Neural progenitor cell (in vitro differentiated cells): ENCODE measurements around the gene PNKP. TPM values are rescaled to one million over a fixed set of nuclear protein-coding genes. Genes with fewer than 3 reads are reported as not detected.

Source experiments
- DNase-seq: peaks from one replicate; pipeline ENCODE4 v3.0.0-alpha.2; 2016; ENCODE audit warnings: low spot score
- H2AFZ ChIP-seq: fragments of 200-600 bp; sonication (generic); replicated peaks from 2 replicates; pipeline ENCODE4 v1.6.1; 2016; ENCODE audit warnings: antibody characterized with exemption
- H3F3A ChIP-seq: fragments of 200-600 bp; sonication (generic); 2 replicates; pipeline ENCODE4 v1.6.1; 2016; ENCODE audit warnings: antibody characterized with exemption, low read depth
- H3K27ac ChIP-seq: fragments of 200-600 bp; sonication (generic); 2 replicates; pipeline ENCODE4 v1.5.1; 2016; ENCODE audit warnings: mild to moderate bottlenecking
- H3K27me3 ChIP-seq: fragments of 200-600 bp; sonication (generic); 2 replicates; pipeline ENCODE4 v1.6.1; 2016; ENCODE audit warnings: mild to moderate bottlenecking, moderate library complexity
- H3K36me3 ChIP-seq: fragments of 200-600 bp; sonication (generic); 2 replicates; pipeline ENCODE4 v1.5.1; 2016
- H3K4me1 ChIP-seq: fragments of 200-600 bp; sonication (generic); 2 replicates; pipeline ENCODE4 v1.6.1; 2016; ENCODE audit warnings: mixed run types
- H3K4me2 ChIP-seq: fragments of 200-600 bp; sonication (generic); 2 replicates; pipeline ENCODE4 v1.6.1; 2016
- H3K4me3 ChIP-seq: fragments of 200-600 bp; sonication (generic); 2 replicates; pipeline ENCODE4 v1.5.1; 2016
- H3K79me2 ChIP-seq: fragments of 200-600 bp; sonication (generic); 2 replicates; pipeline ENCODE4 v1.6.1; 2016; ENCODE audit warnings: low read depth
- H3K9ac ChIP-seq: fragments of 200-600 bp; sonication (generic); 2 replicates; pipeline ENCODE4 v1.6.1; 2016
- H3K9me3 ChIP-seq: fragments of 200-600 bp; sonication (generic); 2 replicates; pipeline ENCODE4 v1.5.1; 2016; ENCODE audit warnings: low read depth
- H4K20me1 ChIP-seq: fragments of 200-600 bp; sonication (generic); 2 replicates; pipeline ENCODE4 v1.6.1; 2016; ENCODE audit warnings: low read depth
- H3K27ac Mint-ChIP-seq: 3 replicates; pipeline ENCODE4 v1.8.0; 2021; ENCODE audit warnings: mixed read lengths
- H3K27me3 Mint-ChIP-seq: 2 replicates; pipeline ENCODE4 v1.8.0; 2022; ENCODE audit warnings: low read depth, mild to moderate bottlenecking, inconsistent platforms, moderate library complexity, mixed read lengths; ENCODE audit not compliant: insufficient read depth
- H3K36me3 Mint-ChIP-seq: 3 replicates; pipeline ENCODE4 v1.8.0; 2021; ENCODE audit warnings: mixed read lengths
- H3K4me1 Mint-ChIP-seq: 3 replicates; pipeline ENCODE4 v1.8.0; 2021; ENCODE audit warnings: mixed read lengths
- H3K4me3 Mint-ChIP-seq: 3 replicates; pipeline ENCODE4 v1.8.0; 2021; ENCODE audit warnings: mild to moderate bottlenecking, moderate library complexity, mixed read lengths
- H3K9me3 Mint-ChIP-seq: 3 replicates; pipeline ENCODE4 v1.8.0; 2020; ENCODE audit warnings: mixed read lengths
- CTCF ChIP-seq: fragments of 200-600 bp; sonication (generic); IDR thresholded peaks from 2 replicates; pipeline ENCODE4 v1.5.1; 2017; ENCODE audit warnings: antibody characterized with exemption, mild to moderate bottlenecking
- EZH2 ChIP-seq: fragments of 200-600 bp; sonication (generic); IDR thresholded peaks from 2 replicates; pipeline ENCODE4 v1.6.1; 2017; ENCODE audit warnings: antibody characterized with exemption, mild to moderate bottlenecking, moderate library complexity
- EZH2phosphoT487 ChIP-seq: fragments of 200-600 bp; sonication (generic); IDR thresholded peaks from 2 replicates; pipeline ENCODE4 v1.6.1; 2017; ENCODE audit warnings: antibody characterized with exemption
- total RNA-seq: library from RNA; depleted of rRNA; stranded (reverse); fragments of >200 nt; gene quantifications from 2 replicates; pipeline ENCODE4 v1.2.3, GENCODE V29; 2015; ENCODE audit warnings: low replicate concordance

Gene PNKP
- total RNA-seq, 1 donor from 2014 or later: 41.1 TPM

- Histone ChIP-seq H3K79me2 (no peaks in the 10 kb centered on the region), H3K27ac (no peak overlapping the region), H3K4me2 (no peak overlapping the region), H2AFZ (no peak overlapping the region), H3K27me3 (no peaks in the 10 kb centered on the region), H3K4me1 (no peaks in the 10 kb centered on the region), H4K20me1 (no peaks in the 10 kb centered on the region), H3K9ac (no peak overlapping the region), H3K36me3 (no peaks in the 10 kb centered on the region), H3K4me3 (no peak overlapping the region), H3F3A (peaks cover 6% of the 10 kb centered on the region), H3K9me3 (no peaks in the 10 kb centered on the region)
- peaks cover 35% of the 10 kb centered on the region for H3K36me3 Mint-ChIP-seq
- no peaks in the 10 kb centered on the region for H3K27me3 Mint-ChIP-seq
- DNase-seq: no peak
- no peaks in the 10 kb centered on the region for H3K9me3 Mint-ChIP-seq
- peak overlapping the region; percentile 44 for H3K27ac Mint-ChIP-seq
- no peak overlapping the region for H3K4me3 Mint-ChIP-seq
- TF ChIP-seq EZH2 (no peak), EZH2phosphoT487 (no peak), CTCF (no peak)
- peaks cover 2% of the 10 kb centered on the region for H3K4me1 Mint-ChIP-seq
Observed at GRCh38 chr19:49840321-49840720, 27.1 kb downstream of the PNKP start.

- Mint-ChIP-seq H3K4me1 (peaks cover 2% of the 10 kb centered on the region), H3K9me3 (no peaks in the 10 kb centered on the region), H3K27me3 (no peaks in the 10 kb centered on the region), H3K4me3 (no peak overlapping the region), H3K36me3 (peaks cover 40% of the 10 kb centered on the region), H3K27ac (no peak overlapping the region)
- DNase-seq: no peak
- Histone ChIP-seq H3K4me2 (no peak overlapping the region), H3K9me3 (no peaks in the 10 kb centered on the region), H2AFZ (no peak overlapping the region), H4K20me1 (no peaks in the 10 kb centered on the region), H3K4me1 (no peaks in the 10 kb centered on the region), H3K9ac (peak overlapping the region; percentile 39), H3K27ac (no peak overlapping the region), H3K36me3 (no peaks in the 10 kb centered on the region), H3K27me3 (no peaks in the 10 kb centered on the region), H3F3A (peaks cover 5% of the 10 kb centered on the region), H3K79me2 (no peaks in the 10 kb centered on the region), H3K4me3 (no peak overlapping the region)
- TF ChIP-seq EZH2phosphoT487 (no peak), EZH2 (no peak), CTCF (no peak)
Observed at GRCh38 chr19:49839713-49840112, 27.7 kb downstream of the PNKP start.

GRCh38 chr19:49838885-49839588 lies 28.3 kb downstream of the PNKP start:
- no peak overlapping the region for H2AFZ ChIP-seq
- Mint-ChIP-seq H3K27ac (no peak overlapping the region), H3K4me3 (no peak overlapping the region), H3K36me3 (peaks cover 41% of the 10 kb centered on the region), H3K9me3 (no peaks in the 10 kb centered on the region), H3K27me3 (no peaks in the 10 kb centered on the region), H3K4me1 (peaks cover 2% of the 10 kb centered on the region)
- no peaks in the 10 kb centered on the region for H3K36me3 ChIP-seq
- no peaks in the 10 kb centered on the region for H3K27me3 ChIP-seq
- no peak overlapping the region for H3K4me3 ChIP-seq
- no peaks in the 10 kb centered on the region for H3K4me1 ChIP-seq
- H3K79me2 ChIP-seq: no peaks in the 10 kb centered on the region
- H3K4me2 ChIP-seq: no peak overlapping the region
- no peak for DNase-seq
- H3K9me3 ChIP-seq: no peaks in the 10 kb centered on the region
- no peak overlapping the region for H3K27ac ChIP-seq
- TF ChIP-seq EZH2: no peak
- no peak for TF ChIP-seq CTCF
- no peak for TF ChIP-seq EZH2phosphoT487
- H3F3A ChIP-seq: peaks cover 5% of the 10 kb centered on the region
- H3K9ac ChIP-seq: no peak overlapping the region
- H4K20me1 ChIP-seq: peaks cover 2% of the 10 kb centered on the region
